Endothelial cell of hepatic sinusoid (primary cell): ENCODE data around the gene SLC30A1.

Experiments
- in situ Hi-C: cut with HindIII; loops from 2 replicates; pipeline ENCODE4 v1.10.0; 2017; ENCODE audit warnings: low sequenced_read_pairs

The SLC30A1 gene

GRCh38 chr1:211607754-211608473 is 29.0 kb upstream of the SLC30A1 start:
- in situ Hi-C loops, result no loop called here

DNA sequence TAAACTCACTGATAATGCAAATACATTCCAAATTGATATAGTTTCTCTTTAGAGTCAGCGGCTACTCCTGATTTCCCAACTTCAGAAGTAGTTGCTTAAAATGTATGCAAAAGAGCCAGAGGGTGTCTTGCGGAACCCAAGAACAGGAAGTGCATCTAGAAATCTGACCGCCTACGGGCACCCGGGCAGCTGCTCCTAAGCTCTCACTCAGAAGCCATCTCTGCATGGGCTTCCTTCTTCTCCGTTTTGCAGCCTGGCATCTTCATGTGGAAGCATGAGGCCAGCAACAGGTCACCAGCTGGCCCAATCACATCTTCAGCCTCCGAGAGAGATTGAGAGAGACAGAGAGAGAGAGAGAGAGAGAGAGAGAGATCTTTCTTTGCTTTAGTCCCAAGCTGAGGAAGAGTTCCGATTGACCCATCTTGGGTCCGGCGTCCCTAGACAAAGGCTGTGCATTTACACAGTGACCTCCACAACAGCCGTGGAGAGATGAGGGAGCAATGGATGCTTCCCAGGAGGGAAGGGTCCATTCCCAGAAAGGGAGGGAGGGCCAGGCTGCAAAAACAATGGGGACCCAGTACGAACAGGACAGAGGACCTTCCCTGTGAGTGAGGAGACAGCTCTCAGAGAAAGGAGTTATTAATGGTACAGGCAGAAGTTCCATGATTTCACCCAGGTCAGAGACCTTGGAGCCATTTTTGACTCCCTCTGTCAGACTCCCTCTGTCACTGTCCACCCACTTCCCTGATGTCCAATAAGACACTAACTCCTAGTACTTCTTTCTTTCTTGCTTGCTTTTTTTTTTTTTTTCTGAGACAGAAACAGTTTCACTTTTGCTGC is 28.2 kb upstream of the SLC30A1 start:
- in situ Hi-C loops, result no loop called here

DNA sequence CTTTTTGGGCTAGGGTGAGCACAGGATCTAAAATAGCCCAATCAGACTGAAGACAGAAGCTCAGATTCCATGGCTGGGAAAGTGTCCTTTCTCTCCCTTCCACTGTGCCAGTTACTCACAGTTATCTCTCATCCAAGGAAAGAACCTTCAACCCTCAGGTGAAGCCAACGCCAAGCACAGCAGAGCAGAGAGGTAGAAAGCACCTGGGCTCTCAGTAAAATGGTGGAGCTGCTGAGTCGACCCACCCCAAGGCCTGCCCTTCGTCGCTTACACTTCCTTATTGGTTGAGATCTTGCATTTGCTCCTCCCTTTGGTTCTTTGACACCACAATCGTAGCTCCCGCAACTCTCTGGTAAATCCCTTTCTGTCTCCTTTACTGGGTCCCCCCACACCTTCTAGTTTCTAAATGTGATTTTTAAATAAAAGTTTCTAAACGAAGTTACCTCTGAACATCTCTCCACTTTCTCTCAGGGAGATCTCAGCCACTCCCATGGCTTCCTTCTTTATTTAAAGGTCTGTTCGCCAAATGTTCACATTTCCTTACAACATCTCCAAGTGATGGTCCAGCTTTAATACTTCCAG is 27.5 kb upstream of the SLC30A1 start:
- in situ Hi-C loops, result no loop called here

DNA sequence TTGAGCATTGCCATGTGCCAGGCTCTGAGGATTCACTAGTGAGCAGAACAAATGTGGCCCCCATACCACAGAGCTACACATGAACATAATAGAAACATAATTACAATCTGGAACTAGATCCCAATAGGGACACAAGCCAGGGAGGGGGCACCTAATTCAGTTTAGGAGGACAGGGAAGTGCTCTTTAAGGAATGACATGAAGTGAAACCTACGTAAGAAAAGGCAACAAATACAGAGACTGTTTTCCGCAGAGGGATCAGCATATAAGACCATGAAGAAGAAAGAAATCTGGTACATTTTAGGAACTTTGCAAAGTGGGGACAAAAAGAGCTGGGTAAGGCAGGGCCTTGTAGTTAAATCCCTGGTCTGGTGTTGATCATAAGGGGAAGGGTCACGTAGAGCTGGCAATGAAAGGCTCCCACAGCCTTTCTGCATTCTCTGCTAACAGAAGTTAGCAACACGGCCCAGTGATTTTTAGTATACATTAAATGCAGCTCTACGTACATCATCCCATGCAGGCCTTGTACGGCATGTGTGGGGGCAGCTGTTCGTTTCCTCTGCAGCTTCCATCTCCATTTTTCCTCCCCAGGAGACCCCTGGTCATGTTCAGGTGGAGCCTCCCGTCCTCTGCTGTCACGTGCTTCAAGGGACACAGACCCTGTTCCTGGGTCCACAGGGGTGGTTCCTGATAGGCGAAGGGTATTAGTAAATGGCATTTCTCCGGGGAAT is 26.8 kb upstream of the SLC30A1 start:
- in situ Hi-C loops, result no loop called here

DNA sequence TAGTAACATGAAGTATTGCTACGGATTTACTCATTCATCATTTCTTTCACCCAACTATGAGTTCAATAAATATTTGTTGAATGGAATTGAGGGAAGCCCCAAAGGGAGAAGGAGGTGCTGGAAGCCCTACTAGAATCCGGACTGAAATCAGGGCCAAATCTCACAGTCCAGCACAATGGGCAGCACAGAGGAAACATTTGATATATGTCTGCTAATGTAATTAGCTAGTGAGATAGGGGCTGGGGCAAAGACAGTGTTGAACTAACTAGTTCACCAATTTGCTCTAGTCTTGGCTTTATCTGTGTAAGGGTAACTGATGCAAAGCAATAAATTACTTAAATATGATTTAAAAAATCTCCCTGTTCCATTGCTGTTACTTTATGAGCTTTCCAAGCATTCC is 26.1 kb upstream of the SLC30A1 start:
- in situ Hi-C loops, result no loop called here

DNA sequence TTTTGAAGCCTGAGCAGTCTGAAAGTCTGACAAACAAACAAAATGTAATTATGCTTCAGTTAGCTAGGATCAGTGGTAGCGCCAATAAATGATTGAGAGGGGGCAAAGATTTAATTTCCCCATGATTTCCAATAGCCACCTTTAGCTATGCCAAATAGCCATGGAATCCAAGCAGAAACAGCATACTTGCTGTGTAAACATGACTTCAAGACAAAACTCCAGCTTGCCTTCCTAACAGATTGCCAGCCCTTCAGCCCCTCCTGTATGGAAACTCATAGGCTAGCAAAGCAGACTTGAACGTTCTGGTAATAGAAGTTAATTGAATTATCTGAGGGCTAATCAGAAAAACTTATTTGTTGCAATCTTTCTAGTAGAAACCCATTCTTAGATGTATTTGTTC is 25.6 kb upstream of the SLC30A1 start:
- in situ Hi-C loops, result no loop called here

- in situ Hi-C loops, result no loop called here
Measured at GRCh38 chr1:211603713-211604112, 24.8 kb upstream of the SLC30A1 start.

GRCh38 chr1:211603191-211603701 is 24.3 kb upstream of the SLC30A1 start:
- in situ Hi-C loops, result no loop called here

DNA sequence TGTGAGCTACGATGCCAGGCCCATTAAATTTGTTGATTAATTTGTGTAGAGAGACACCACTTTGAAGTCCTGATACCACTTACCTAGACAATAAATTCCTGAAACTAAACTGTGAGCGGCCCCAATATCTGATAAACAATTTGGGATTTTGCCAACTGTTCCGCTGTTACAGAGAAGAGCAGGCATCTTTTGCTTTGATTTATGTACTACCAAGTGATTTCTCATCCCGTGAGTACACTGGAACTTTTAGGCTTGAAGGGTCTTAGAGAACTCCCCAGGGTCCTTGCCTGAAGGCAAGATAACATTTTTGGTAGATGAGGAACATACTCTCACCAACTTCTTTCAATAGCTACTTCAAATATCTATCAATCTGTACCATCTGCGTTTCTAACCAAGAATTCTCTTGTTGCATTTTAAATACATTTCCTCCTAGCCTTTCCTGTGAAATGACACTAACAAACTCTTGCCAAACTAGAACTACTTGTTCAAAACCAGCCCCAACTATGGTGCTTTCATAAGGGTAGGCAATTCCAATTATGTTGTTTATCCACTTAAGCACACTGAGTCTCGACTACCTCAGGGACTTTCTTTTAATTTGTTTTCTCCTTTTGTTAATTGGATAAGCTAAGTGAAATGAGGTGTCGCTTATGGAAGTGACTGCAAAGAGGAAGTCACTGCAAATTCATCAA is 23.2 kb upstream of the SLC30A1 start:
- in situ Hi-C loops, result no loop called here

GRCh38 chr1:211601159-211601558 is 22.2 kb upstream of the SLC30A1 start:
- in situ Hi-C loops, result no loop called here

- in situ Hi-C loops, result no loop called here
Measured at GRCh38 chr1:211599250-211599649, 20.3 kb upstream of the SLC30A1 start.

- in situ Hi-C loops, result no loop called here
Measured at GRCh38 chr1:211598514-211598913, 19.6 kb upstream of the SLC30A1 start.

- in situ Hi-C loops, result no loop called here
Measured at GRCh38 chr1:211596418-211597181, 17.6 kb upstream of the SLC30A1 start.

- in situ Hi-C loops, result no loop called here
Measured at GRCh38 chr1:211595419-211595818, 16.5 kb upstream of the SLC30A1 start.

DNA sequence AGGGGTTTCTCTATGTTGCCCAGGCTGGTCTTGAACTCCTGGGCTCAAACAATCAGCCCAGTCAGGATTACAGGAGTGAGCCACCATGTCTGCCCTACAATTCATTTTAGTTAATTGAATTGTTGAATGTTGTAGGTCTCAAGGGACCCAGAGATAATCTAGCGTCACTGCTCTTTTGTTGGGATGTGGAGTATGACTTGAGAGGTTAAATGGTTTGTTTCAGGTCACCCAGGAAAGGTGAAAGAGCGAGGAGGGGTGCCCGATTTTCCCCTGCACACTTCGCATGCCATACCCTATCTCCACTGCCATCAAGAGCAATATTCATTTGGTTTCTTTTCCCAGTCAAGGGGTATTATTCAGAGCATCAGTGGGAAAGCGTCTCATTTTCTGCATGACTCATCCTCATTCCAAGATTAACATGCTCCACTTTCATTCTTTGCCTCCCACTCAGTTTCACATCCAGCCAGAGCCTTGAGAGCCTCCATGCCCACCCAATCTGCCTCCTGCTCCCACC is 13.1 kb upstream of the SLC30A1 start:
- in situ Hi-C loops, result no loop called here

GRCh38 chr1:211589782-211590721 is 11.1 kb upstream of the SLC30A1 start:
- in situ Hi-C loops, result no loop called here

DNA sequence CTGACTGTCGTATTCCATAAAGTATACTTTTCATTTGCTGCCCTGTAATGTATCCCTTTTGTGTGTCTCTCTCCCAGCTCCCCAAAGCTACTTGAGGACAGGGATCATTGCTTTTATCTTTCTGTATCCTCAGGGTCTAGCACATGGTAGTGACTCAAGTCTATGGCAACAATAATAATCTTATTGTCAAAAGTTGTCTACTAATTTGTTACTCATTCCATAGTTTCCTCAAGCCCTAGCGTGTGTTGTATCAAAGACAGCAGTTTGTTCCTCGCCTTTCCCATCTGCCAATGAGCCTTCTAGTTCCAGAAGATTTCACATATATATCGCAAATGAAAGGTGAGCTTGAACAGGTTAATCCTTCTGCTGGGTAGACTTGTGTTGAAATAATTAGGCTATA is 9.8 kb upstream of the SLC30A1 start:
- in situ Hi-C loops, result no loop called here

DNA sequence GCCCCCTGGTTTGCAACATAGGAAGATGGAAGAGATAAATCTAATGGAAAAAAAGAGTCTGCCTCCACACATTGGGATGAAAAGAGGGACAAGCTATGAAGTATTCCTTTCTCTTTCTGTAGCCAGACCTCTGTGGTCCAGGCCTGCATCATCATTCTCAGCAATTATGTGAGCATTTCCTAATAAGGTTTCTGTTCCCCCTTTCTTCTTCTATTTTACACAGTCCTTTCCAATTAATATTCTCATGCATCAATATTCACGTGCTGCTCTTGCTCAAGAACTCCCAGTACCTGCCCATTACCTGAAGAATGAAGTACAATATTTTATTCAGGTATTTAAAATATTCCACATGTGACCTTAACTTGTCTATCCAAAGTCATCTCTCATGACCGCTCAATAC is 8.2 kb upstream of the SLC30A1 start:
- in situ Hi-C loops, result no loop called here
